Right lobe of liver (tissue), 4 donors: Measurements from ENCODE around the gene THBS1.

Experiments
- CTCF ChIP-seq, 4 donors: fragments of 200-600 bp in 3 of 4; fragments of 450-650 bp in 1 of 4; IDR thresholded peaks; one replicate each; pipeline versions ENCODE4 v1.5.1 to v1.8.0; 2016 to 2022; ENCODE audit warnings: antibody characterized with exemption in 4 of 4, mild to moderate bottlenecking in 2 of 4
- POLR2A ChIP-seq: fragments of 450-650 bp; IDR thresholded peaks from one replicate; pipeline ENCODE4 v1.6.1; 2017; ENCODE audit warnings: antibody characterized with exemption, mild to moderate bottlenecking
- donor health status: DM: no; HTN: no; CAD: no.
- donor health status: DM: no; HTN: no; CAD: no.
- donor health status: DM: no; HTN: yes; CAD: no.

- TF ChIP-seq POLR2A, result no peak
- no peak for TF ChIP-seq CTCF (IDR thresholded peaks at IDR 0.05)
Observed at GRCh38 chr15:39535466-39535865, 45.4 kb upstream of the THBS1 start.
